Mucosa of descending colon (tissue), 3 donors: Measurements from ENCODE around the gene IL12B. TPM values are rescaled to one million over a fixed set of nuclear protein-coding genes. Genes with fewer than 3 reads are reported as not detected.
"Not testable (repeated sequence)": the region's sequence is repeated elsewhere in the genome, so short reads cannot be mapped to it uniquely, and the experiment has no call there.

Source experiments
- ATAC-seq: fragments of 200-7000 bp; cut with Tn5 transposase; one replicate; pipeline ENCODE4 v1.9.1; 2020; ENCODE audit warnings: mild to moderate bottlenecking, moderate library complexity
- DNase-seq, 3 donors: peaks; one replicate each; pipeline ENCODE4 v3.0.0-alpha.2; 2020
- H3K36me3 ChIP-seq: fragments of 200-600 bp; one replicate; pipeline ENCODE4 v1.8.0; 2021; ENCODE audit warnings: low read depth, mild to moderate bottlenecking
- H3K4me1 ChIP-seq: fragments of 200-600 bp; one replicate; pipeline ENCODE4 v1.8.0; 2021; ENCODE audit warnings: low read depth, mild to moderate bottlenecking
- H3K4me3 ChIP-seq: fragments of 200-600 bp; one replicate; pipeline ENCODE4 v1.8.0; 2021; ENCODE audit warnings: mild to moderate bottlenecking
- H3K9me3 ChIP-seq: fragments of 200-600 bp; one replicate; pipeline ENCODE4 v1.8.0; 2021; ENCODE audit warnings: mild to moderate bottlenecking
- CTCF ChIP-seq: fragments of 200-600 bp; IDR thresholded peaks from one replicate; pipeline ENCODE4 v1.8.0; 2022; ENCODE audit warnings: antibody characterized with exemption, mild to moderate bottlenecking
- intact Hi-C, 2 donors: fragments of 100-400 bp; cut with DNase I in 1 of 2; cut with micrococcal nuclease in 1 of 2; formaldehyde crosslinking; loops; one replicate each; pipeline versions ENCODE4 v1.11.0 to v1.11.1; 2022; cut with DNase I, micrococcal nuclease
- total RNA-seq, 3 donors: library from RNA; stranded (reverse); fragmentation: NEBNext Ultra II Directional in 2 of 3; extraction: Animal tissue kit (Norgen Biotek cat#: 25700) in 2 of 3; gene quantifications; one replicate each; pipeline versions ENCODE4 v1.2.1 to v1.2.4, GENCODE V29; 2021 to 2023
- donor health status: DM: no; HTN: no; CAD: no; lungs with moderate emphysema.
- donor health status: DM: no; HTN: no; CAD: no.
- donor health status: DM: no; HTN: yes; CAD: no.

Gene IL12B
- total RNA-seq, 3 donors from 2014 or later = not detected

GRCh38 chr5:159294921-159295320 lies 35.4 kb downstream of the IL12B start:
- Histone ChIP-seq H3K4me1 (no peaks in the 10 kb centered on the region), H3K36me3 (no peaks in the 10 kb centered on the region), H3K4me3 (no peak overlapping the region), H3K9me3 (peaks cover 7% of the 10 kb centered on the region)
- ATAC-seq (no peak), DNase-seq (no peak)
- no peak for TF ChIP-seq CTCF
- intact Hi-C loops = no loop called here

GRCh38 chr5:159290741-159291140 lies 39.5 kb downstream of the IL12B start:
- Histone ChIP-seq H3K4me1 (no peaks in the 10 kb centered on the region), H3K9me3 (no peaks in the 10 kb centered on the region), H3K36me3 (no peaks in the 10 kb centered on the region), H3K4me3 (no peak overlapping the region)
- DNase-seq = no peak
- TF ChIP-seq CTCF = no peak
- intact Hi-C loops = no loop called here
- no peak for ATAC-seq

GRCh38 chr5:159286420-159287035 lies 43.8 kb downstream of the IL12B start:
- no peak for TF ChIP-seq CTCF
- Histone ChIP-seq H3K9me3 (no peaks in the 10 kb centered on the region), H3K36me3 (no peaks in the 10 kb centered on the region), H3K4me1 (no peaks in the 10 kb centered on the region), H3K4me3 (no peak overlapping the region)
- no peak for DNase-seq
- intact Hi-C loops = no loop called here
- ATAC-seq = peak; percentile 22

GRCh38 chr5:159274676-159275075 lies 55.6 kb downstream of the IL12B start:
- ATAC-seq (no peak), DNase-seq (no peak)
- TF ChIP-seq CTCF = no peak
- intact Hi-C loops = no loop called here
- Histone ChIP-seq H3K36me3 (peaks cover 4% of the 10 kb centered on the region), H3K4me1 (no peaks in the 10 kb centered on the region), H3K4me3 (no peak overlapping the region), H3K9me3 (no peaks in the 10 kb centered on the region)

GRCh38 chr5:159273923-159274322 lies 56.4 kb downstream of the IL12B start:
- no peak for DNase-seq
- no peak for TF ChIP-seq CTCF
- Histone ChIP-seq H3K4me1 (no peaks in the 10 kb centered on the region), H3K4me3 (no peak overlapping the region), H3K36me3 (peaks cover 4% of the 10 kb centered on the region), H3K9me3 (no peaks in the 10 kb centered on the region)
- intact Hi-C loops = no loop called here
- no peak for ATAC-seq

- no peaks in the 10 kb centered on the region for H3K4me1 ChIP-seq
- ATAC-seq (no peak), DNase-seq (no peak)
- no peak overlapping the region for H3K4me3 ChIP-seq
- TF ChIP-seq CTCF = no peak
- peaks cover 4% of the 10 kb centered on the region for H3K36me3 ChIP-seq
- H3K9me3 ChIP-seq = no peaks in the 10 kb centered on the region
- intact Hi-C loops = loop anchor here in 1 of 2 donors (10.0 kb wide), 1 partner anchor 115 kb away; no protein-coding TSS in a partner anchor
Observed at GRCh38 chr5:159269723-159270122, 60.6 kb downstream of the IL12B start.

GRCh38 chr5:159266764-159267163 lies 63.5 kb downstream of the IL12B start:
- not testable (repeated sequence) for H3K9me3 ChIP-seq, ATAC-seq, H3K4me1 ChIP-seq, H3K36me3 ChIP-seq, DNase-seq, H3K4me3 ChIP-seq
- intact Hi-C loops = loop anchor here in 1 of 2 donors (10.0 kb wide), 1 partner anchor 112 kb away; no protein-coding TSS in a partner anchor
